Endothelial cell of umbilical vein (primary cell): ENCODE data around the gene PBLD. TPM values are rescaled to one million over a fixed set of nuclear protein-coding genes. Genes with fewer than 3 reads are reported as not detected.

Experiments
- BruUV-seq: library from RNA; stranded (reverse); fragments of 400-500 nt; replicated peaks from 2 replicates; lab custom pipeline; 2021; lab: Mats Ljungman, UMichigan
- CTCF ChIA-PET: fragments of 300-600, 350-600 bp; sonication (Branson Sonifier 250); formaldehyde crosslinking; loops from one replicate; lab custom pipeline; 2021; ENCODE audit warnings: antibody characterized with exemption, inconsistent platforms; lab: Charles Lee
- POLR2A ChIA-PET: fragments of 300-600, 350-600 bp; sonication (Branson Sonifier 250); formaldehyde crosslinking; loops from one replicate; lab custom pipeline; 2021; ENCODE audit warnings: antibody characterized with exemption, inconsistent platforms; lab: Charles Lee
- DNase-seq: peaks from one replicate; pipeline ENCODE4 v3.0.0-alpha.2; 2011; ENCODE audit warnings: low read depth, low spot score
- FAIRE-seq: peaks from 2 replicates; lab custom pipeline; 2011; peaks lifted over from hg19 to GRCh38; lab: Jason Lieb, UNC
- H2AFZ ChIP-seq: 2 replicates; pipeline ENCODE4 v1.6.0; 2012; ENCODE audit warnings: low read depth, low read length, control low read depth, inconsistent platforms
- H3K27ac ChIP-seq: 2 replicates; pipeline ENCODE4 v1.5.1; 2011; ENCODE audit warnings: low read depth, mild to moderate bottlenecking, control low read depth, low read length, moderate library complexity; ENCODE audit not compliant: insufficient read depth
- H3K27me3 ChIP-seq, 2 experiments: 2 replicates each; pipeline versions ENCODE4 v1.6.0 to v1.6.1; 2011; ENCODE audit warnings: low read length in 2 of 2, mixed read lengths in 1 of 2; ENCODE audit not compliant: control insufficient read depth in 2 of 2, insufficient read depth in 2 of 2
- H3K36me3 ChIP-seq, 2 experiments: 2 replicates in 1 of 2; 3 replicates in 1 of 2; pipeline ENCODE4 v1.5.1; 2011; ENCODE audit warnings: low read length in 2 of 2, mild to moderate bottlenecking in 1 of 2, moderate library complexity in 1 of 2; ENCODE audit not compliant: control insufficient read depth in 2 of 2, insufficient read depth in 2 of 2; ENCODE audit errors: extremely low read depth in 1 of 2
- H3K4me1 ChIP-seq: 3 replicates; pipeline ENCODE4 v1.5.1; 2011; ENCODE audit warnings: mild to moderate bottlenecking, low read length; ENCODE audit not compliant: control insufficient read depth, insufficient read depth; ENCODE audit errors: extremely low read depth
- H3K4me2 ChIP-seq: 2 replicates; pipeline ENCODE4 v1.6.1; 2011; ENCODE audit warnings: low read length, control low read depth, mixed read lengths; ENCODE audit not compliant: insufficient read depth
- H3K4me3 ChIP-seq, 3 experiments: fragments of 200-600 bp in 1 of 3; sonication (generic), shearing (Covaris generic) in 1 of 3; replicated peaks in 1 of 3; 2 replicates each; pipeline ENCODE4 v1.5.1; 2011 to 2016; ENCODE audit warnings: control low read depth in 3 of 3, low read length in 3 of 3, mild to moderate bottlenecking in 2 of 3, inconsistent platforms in 1 of 3, low read depth in 1 of 3, moderate library complexity in 1 of 3; ENCODE audit not compliant: insufficient read depth in 1 of 3
- H3K79me2 ChIP-seq: 2 replicates; pipeline ENCODE4 v1.6.0; 2012; ENCODE audit warnings: low read length, inconsistent platforms; ENCODE audit not compliant: control insufficient read depth, insufficient read depth
- H3K9ac ChIP-seq: replicated peaks from 2 replicates; pipeline ENCODE3; 2011; ENCODE audit warnings: low read length, control low read depth; ENCODE audit not compliant: insufficient read depth; ENCODE audit errors: extremely low read depth
- H3K9me1 ChIP-seq: replicated peaks from 3 replicates; pipeline ENCODE4 v1.6.0; 2011; ENCODE audit warnings: mild to moderate bottlenecking, low read length; ENCODE audit not compliant: control insufficient read depth, insufficient read depth; ENCODE audit errors: extremely low read depth
- H3K9me3 ChIP-seq: replicated peaks from 2 replicates; pipeline ENCODE4 v1.5.1; 2012; ENCODE audit warnings: low read length, inconsistent platforms; ENCODE audit not compliant: control insufficient read depth, insufficient read depth
- H4K20me1 ChIP-seq: replicated peaks from 2 replicates; pipeline ENCODE3; 2011; ENCODE audit warnings: mild to moderate bottlenecking, low read length; ENCODE audit not compliant: control insufficient read depth, insufficient read depth; ENCODE audit errors: extremely low read depth
- CTCF ChIP-seq, 2 donors: IDR thresholded peaks; 1 replicate in 1 of 2; 2 replicates in 1 of 2; pipeline ENCODE4 v1.5.1; 2011; ENCODE audit warnings: low read length in 2 of 2, mild to moderate bottlenecking in 2 of 2, moderate library complexity in 2 of 2, control low read depth in 1 of 2, inconsistent platforms in 1 of 2, low read depth in 1 of 2; ENCODE audit not compliant: insufficient read depth in 1 of 2; ENCODE audit errors: extremely low read depth in 1 of 2
- EZH2 ChIP-seq: IDR thresholded peaks from 2 replicates; pipeline ENCODE4 v1.6.1; 2012; ENCODE audit warnings: borderline replicate concordance, low read depth, mild to moderate bottlenecking, moderate library complexity, low read length, inconsistent platforms; ENCODE audit not compliant: severe bottlenecking
- FOS ChIP-seq: IDR thresholded peaks from 2 replicates; pipeline ENCODE4 v1.6.1; 2011; ENCODE audit warnings: mild to moderate bottlenecking, low read length, moderate library complexity, borderline replicate concordance; ENCODE audit not compliant: insufficient read depth
- GATA2 ChIP-seq: IDR thresholded peaks from 2 replicates; pipeline ENCODE4 v1.7.0; 2011; ENCODE audit warnings: low read depth, mild to moderate bottlenecking, moderate library complexity, mixed read lengths, low read length; ENCODE audit not compliant: insufficient read length, insufficient read depth
- JUN ChIP-seq: IDR thresholded peaks from 2 replicates; pipeline ENCODE4 v1.6.1; 2011; ENCODE audit warnings: borderline replicate concordance, low read depth; ENCODE audit not compliant: insufficient read length, insufficient read depth
- MAX ChIP-seq: IDR thresholded peaks from 2 replicates; pipeline ENCODE4 v1.6.1; 2011; ENCODE audit not compliant: insufficient read depth, insufficient read length
- MYC ChIP-seq: IDR thresholded peaks from one replicate; pipeline ENCODE4 v1.6.1; 2011; ENCODE audit warnings: mild to moderate bottlenecking, low read depth, low read length
- POLR2A ChIP-seq: IDR thresholded peaks from 2 replicates; pipeline ENCODE4 v1.6.1; 2012; ENCODE audit warnings: low read depth, mild to moderate bottlenecking, control low read depth, low read length
- POLR2AphosphoS5 ChIP-seq: IDR thresholded peaks from 2 replicates; pipeline ENCODE4 v1.6.1; 2012; ENCODE audit warnings: low read depth, mild to moderate bottlenecking, control low read depth, low read length, moderate library complexity; ENCODE audit not compliant: insufficient read depth
- dilution Hi-C: fragments of 300-500 bp; cut with MboI; formaldehyde crosslinking; loops from one replicate; pipeline ENCODE4 v1.15.0; 2019; ENCODE audit warnings: low sequenced_read_pairs; ENCODE audit not compliant: extremely low pct_ligation_motif_present
- intact Hi-C: fragments of 100-400 bp; cut with micrococcal nuclease; formaldehyde crosslinking; loops from one replicate; pipeline ENCODE4 v1.10.0; 2022
- polyA plus RNA-seq, 4 experiments: library from polyadenylated mRNA; depleted of rRNA in 3 of 4; stranded (reverse) in 3 of 4; unstranded in 1 of 4; fragments of >200 nt; gene quantifications; 2 replicates each; pipeline versions ENCODE4 v1.2.1 to v1.2.3, GENCODE V29; 2011 to 2012; ENCODE audit warnings: missing spikeins in 1 of 4
- total RNA-seq: library from RNA; stranded (reverse); gene quantifications from 2 replicates; pipeline ENCODE4 v1.2.3, GENCODE V29; 2021

Gene PBLD
- total and polyA plus RNA-seq, 2 donors (not counting 3 experiments of a cell fraction or from before 2014, with no cell fraction given) = 1.5 to 5.1 TPM

GRCh38 chr10:68290736-68291135 lies 42.0 kb downstream of the PBLD start:
- no peaks in the 10 kb centered on the region for H3K4me1 ChIP-seq
- TF ChIP-seq MYC (no peak), POLR2A (no peak), POLR2AphosphoS5 (no peak), FOS (no peak), EZH2 (no peak), GATA2 (no peak), CTCF (IDR thresholded peaks at IDR 0.05; ENCODE audit: extremely low read depth in 1 of 2, insufficient read depth in 1 of 2, low read depth in 1 of 2, low read length in 2 of 2) (no peak), MAX (no peak), JUN (no peak)
- intact Hi-C loops (no loop called here), dilution Hi-C loops (no loop called here)
- no peaks in the 10 kb centered on the region for H3K9me1 ChIP-seq
- H3K4me3 ChIP-seq = no peak overlapping the region
- no peaks in the 10 kb centered on the region for H3K36me3 ChIP-seq
- H3K79me2 ChIP-seq = no peaks in the 10 kb centered on the region
- ChIA-PET CTCF (interaction anchor here (0.8 kb wide), 1 partner anchor 11 kb away, joined by 3 read pairs; no protein-coding TSS in a partner anchor), POLR2A (no interaction called here)
- no peak overlapping the region for H3K27ac ChIP-seq
- H3K27me3 ChIP-seq = no peaks in the 10 kb centered on the region
- H3K9ac ChIP-seq = no peak overlapping the region
- H3K9me3 ChIP-seq = no peaks in the 10 kb centered on the region
- FAIRE-seq (no peak), DNase-seq (no peak)
- no peaks in the 10 kb centered on the region for H4K20me1 ChIP-seq
- no TSS peak for BruUV-seq
- no peak overlapping the region for H3K4me2 ChIP-seq
- no peak overlapping the region for H2AFZ ChIP-seq
